GM18858 (cell line): Measurements from ENCODE around the gene GPATCH1.
"Not testable (repeated sequence)": the region's sequence is repeated elsewhere in the genome, so short reads cannot be mapped to it uniquely, and the experiment has no call there.

ENCODE experiments used
- ATAC-seq: cut with Tn5 transposase; IDR thresholded peaks from one replicate; pipeline ENCODE4 v1.9.1; 2021; ENCODE audit not compliant: unreplicated experiment

GPATCH1 gene

DNA sequence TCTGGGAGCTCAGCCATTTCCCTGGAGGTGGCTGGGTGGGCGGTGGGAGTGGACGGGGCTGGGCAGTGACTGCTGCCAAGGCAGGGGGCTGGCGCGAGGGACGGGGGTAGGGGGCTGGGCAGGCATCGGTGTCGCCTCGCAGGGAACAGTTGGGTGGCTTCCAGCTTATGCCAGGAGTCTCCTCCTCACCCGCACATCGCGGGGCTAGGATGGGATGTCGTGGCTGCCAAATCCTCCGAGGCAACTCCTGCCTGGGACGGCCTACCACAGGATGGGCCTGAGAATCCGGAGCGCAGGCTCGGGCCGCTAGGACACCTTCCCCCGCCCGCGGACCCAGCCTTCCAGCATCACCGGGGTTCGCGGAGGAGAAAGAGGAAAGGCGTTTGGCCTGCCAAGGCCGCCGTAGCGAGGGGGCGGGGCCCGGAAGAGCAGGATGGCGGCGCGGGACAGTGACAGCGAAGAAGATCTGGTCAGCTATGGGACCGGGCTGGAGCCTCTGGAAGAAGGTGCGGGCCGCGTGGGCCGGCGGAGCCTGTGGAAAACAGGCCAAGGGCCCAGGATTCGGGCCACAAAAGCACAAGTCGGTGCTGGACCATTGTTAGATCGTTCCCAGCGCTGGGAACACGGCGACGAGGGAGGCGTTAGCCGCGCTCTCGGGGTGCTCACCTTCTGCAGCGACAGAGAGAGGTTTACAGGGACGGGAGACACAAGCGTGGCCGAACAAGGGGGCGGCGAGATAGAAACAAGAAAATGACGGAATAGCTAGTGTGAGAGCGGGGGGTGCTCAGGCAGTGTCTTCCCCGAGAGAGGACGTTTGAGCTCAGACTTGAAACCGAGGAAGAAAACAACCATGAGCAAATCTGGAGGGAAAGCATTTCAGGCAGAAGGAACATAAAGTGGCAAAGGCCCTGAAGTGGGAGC, at the start of gene GPATCH1:
TSS of gene GPATCH1 (plus strand) at position 421 of the 921 bp plus-strand sequence. CDS start at position 434, 13 bp downstream.
- ATAC-seq: no peak

GRCh38 chr19:33032218-33032781, 48.7 kb upstream of the GPATCH1 start:
- ATAC-seq: no peak

DNA sequence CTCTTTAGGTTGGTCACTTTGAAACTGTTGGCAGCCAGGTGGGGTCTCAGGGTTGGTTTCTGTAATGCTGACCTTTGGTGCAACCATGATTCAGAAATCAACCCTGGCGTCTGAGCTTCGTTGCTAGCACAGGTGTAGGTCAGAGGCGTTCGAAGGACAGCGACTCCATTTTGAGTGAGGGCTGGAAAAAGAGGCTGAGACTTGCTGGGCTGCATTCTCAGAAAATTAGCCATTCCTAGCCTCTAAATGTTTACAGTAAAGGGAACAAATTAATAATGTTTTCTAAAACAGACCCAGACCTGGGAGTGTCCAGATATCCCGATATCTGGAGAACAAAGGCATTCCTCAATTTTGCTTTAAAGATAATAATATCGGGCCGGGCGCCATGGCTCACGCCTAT, 45.5 kb upstream of the GPATCH1 start:
- ATAC-seq: no peak

DNA sequence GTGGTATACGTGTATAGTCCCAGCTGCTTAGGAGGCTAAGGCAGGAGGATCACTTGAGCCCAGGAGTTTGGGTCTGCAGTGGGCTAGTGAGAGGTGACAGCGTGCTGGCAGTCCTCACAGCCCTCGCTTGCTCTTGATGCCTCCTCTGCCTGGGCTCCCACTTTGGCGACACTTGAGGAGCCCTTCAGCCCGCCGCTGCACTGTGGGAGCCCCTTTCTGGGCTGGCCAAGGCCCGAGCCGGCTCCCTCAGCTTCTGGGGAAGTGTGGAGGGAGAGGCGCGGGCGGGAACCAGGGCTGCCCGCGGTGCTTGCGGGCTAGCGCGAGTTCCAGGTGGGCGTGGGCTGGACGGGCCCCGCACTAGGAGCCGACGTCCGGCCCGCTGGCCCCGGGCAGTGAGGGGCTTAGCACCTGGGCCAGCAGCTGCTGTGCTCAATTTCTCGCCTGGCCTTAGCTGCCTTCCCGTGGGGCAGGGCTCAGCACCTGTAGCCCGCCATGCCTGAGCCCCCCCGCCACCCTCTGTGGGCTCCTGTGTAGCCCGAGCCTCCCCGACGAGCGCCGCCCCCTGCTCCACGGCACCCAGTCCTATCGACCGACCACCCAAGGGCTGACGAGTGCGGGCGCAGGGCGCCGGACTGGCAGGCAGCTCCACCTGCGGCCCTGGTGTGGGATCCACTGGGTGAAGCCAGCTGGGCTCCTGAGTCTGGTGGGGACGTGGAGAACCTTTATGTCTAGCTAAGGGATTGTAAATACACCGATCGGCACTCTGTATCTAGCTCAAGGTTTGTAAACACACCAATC, 44.4 kb upstream of the GPATCH1 start:
- not testable (repeated sequence) for ATAC-seq

DNA sequence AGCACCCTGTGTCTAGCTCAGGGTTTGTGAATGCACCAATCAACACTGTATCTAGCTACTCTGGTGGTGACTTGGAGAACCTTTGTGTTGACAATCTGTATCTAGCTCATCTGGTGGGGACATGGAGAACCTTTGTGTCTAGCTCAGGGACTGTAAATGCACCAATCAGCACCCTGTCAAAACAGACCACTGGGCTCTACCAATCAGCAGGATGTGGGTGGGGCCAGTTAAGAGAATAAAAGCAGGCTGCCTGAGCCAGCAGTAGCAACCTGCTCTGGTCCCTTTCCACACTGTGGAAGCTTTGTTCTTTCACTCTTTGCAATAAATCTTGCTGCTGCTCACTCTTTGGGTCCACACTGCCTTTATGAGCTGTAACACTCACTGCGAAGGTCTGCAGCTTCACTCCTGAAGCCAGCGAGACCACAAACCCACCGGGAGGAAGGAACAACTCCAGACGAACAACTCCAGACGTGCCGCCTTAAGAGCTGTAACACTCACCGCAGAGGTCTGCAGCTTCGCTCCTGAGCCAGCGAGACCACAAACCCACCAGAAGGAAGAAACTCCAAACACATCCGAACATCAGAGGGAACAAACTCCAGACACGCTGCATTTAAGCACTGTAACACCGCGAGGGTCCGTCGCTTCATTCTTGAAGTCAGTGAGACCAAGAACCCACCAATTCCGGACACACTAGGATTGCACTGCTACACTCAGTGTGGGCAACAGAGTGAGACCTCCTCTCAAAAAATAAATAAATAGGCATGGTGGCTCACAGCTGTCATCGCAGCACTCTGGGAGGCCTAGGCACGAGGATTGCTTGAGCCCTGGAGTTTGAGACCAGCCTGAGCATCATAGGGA, 43.6 kb upstream of the GPATCH1 start:
- ATAC-seq: not testable (repeated sequence)

DNA sequence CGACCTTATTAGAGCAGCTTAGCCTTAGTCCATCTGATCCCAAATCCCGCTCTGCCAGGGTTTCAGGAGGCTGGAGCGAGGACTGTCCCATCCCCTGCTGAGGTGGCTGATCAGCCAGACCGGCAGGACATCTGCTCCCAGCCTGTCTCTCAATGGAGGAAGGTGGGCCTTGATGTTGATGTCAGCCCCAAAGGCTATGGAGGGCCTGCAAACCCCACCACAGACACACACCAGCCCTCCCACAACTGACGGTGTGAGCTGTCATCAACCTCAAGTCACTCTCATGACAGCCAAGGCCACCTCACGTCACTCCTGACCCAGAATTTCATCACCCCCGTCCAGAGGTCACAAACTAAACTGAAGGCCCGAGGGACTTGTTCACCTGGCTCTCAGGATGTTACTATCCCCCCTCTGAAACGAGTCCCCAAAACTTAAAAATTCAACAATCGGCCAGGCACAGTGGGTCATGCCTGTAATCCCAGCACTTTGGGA, 41.8 kb upstream of the GPATCH1 start:
- ATAC-seq: no peak

DNA sequence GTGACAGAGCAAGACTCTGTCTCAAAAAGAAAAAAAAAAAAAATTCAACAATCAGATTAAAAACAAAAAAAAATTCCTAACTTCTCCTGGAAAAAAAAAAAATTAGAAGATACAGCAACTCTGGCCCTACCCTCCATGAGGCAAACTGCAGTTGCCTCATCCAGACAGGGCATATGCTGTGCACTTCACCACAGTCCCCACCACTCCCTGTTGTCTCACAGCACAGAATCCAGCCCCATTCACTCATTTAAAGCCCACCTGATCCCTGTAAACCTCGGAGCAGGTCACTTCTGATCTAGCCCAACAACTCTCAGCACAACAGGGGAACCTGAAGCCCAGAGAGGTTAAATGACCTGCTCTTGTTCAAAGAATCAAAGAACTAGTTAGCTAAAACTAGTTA, 41.2 kb upstream of the GPATCH1 start:
- ATAC-seq: no peak

DNA sequence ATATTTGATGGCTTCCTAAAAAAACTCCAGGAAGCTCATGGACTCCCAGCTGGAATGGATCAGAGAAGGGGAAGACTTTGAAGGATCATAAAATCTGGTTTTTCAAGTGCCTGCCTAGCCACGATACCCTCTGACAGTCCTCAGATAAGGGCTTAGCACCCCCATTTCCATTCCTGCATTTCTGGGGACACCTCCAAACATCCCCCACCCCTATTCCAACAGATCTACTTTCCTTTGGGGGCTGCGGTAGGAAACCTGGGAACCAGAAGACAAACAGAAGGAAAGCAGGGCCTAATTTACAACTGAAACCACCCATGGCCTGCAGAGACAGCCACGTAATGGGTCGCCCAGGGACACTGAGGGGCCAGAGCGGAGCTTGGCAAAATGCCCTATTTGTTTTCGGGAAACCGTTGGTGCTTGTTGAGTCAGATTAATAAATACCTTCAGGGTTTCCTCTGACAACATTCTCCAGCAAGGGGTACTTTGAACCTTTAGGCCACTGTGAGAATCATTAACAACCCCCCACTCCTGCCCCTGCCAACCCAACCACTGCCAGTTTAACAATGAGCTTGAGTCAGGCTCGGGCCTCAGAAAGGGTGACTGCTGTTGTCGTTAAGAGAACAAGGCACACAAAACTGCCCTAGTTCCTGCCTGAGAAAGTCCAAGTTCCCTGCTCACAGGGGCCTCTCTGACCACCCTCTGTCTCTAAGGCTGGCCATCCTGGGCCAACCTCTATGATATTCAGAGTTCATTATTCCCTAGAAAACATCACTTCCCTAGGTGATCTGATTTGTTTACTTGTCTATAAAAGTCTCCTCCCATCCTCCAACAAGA, 39.8 kb upstream of the GPATCH1 start:
- ATAC-seq: no peak

GRCh38 chr19:33041828-33042160, 39.2 kb upstream of the GPATCH1 start:
- not testable (repeated sequence) for ATAC-seq

DNA sequence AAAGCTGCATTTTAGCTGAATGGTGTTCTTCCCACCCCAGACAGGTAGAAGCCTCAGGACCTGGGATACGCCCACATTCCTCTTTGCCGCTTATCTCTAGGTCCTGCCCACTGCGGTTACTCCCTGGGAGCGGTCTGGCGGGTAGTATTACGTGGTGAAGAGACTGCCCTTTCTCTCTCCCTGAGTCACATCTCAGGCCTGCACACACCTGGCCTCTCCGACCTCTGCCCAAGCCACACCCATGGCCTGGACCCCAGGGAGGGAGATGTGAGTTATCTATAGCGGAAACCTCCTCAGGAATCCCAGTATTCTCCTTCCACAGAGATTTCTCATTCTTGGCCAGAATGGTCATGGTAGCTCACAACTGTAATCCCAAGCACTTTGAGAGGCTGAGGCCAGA, 33.6 kb upstream of the GPATCH1 start:
- ATAC-seq: no peak

DNA sequence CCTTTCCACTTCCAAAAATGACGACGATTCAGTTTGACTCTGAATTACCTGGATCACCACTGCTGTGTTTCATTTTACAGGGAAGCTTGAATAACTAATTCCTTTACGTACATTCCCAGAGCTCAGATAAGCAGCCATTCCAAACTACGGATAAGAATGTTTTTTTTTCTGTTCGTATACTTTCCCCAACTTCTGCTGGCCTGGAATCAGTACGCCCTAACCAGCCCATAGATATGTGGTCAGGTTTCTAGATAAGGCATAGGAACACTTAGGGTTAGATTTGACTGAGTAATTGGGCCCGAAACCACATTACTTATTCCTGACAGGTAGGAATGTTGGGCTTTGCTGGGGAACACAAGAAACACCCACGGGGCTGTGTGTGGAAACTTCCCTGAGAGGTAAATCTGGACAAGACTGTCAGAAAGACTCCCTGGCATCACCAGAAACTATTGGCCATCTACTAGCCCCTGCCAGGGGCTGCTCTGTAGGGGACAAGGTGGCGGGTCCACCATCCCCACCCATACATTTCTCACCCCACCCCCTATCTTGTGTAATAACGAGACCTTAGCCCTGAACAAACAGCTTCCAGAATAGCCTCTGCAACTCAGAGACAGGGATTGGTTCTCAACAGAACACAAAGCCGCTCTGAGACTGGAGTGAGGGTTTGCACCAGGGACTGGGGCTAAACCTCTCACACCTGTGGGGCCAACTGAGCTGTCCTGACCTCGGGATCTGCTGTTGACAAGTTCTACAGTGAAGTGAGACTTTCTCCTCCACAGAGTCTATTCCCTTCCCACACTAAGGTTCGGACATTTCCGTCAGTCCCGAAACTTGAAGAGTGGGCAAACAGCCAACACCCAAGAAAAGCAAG, 31.9 kb upstream of the GPATCH1 start:
- ATAC-seq: no peak

- no peak for ATAC-seq
Measured at GRCh38 chr19:33050110-33050509, 30.9 kb upstream of the GPATCH1 start.

- ATAC-seq: no peak
Measured at GRCh38 chr19:33052352-33052972, 28.5 kb upstream of the GPATCH1 start.

DNA sequence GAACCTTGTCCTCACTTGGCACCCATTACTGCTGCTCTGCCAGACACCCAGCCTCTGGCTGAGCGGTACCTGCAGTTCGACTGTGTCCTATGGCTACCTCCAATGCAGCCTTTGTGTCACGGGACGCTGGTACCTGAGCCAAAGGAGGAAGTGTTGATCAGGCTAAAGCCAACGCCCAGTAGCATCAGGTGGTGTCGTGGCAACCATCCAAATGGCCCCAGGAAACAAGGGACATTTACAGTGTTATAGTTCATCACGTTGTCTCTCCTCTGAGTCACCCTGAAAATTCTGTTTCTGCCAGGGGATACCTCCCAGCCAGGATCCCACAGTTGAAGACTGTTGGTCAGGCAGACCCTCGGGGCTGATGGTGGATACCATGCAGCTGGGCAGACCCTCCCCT, 26.4 kb upstream of the GPATCH1 start:
- ATAC-seq: no peak

DNA sequence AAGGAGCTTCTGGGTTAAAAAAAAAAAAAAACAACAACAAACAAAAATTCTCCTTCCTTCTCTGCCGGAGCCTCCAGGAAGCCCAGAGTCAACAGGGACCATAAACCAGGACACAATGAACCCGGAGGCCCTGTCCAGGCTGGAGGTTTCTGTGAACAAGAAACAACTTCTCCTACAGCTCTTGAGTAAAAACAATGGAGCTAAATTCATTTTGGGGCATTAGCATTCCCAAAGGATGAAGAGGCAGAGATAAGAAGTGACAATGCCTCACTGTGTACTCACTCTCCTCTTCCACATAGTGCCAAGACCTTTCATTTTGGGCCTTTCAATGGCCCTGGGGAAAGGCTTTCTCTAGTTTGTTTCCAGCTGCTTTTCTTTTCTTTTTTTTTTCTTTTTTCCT, 25.3 kb upstream of the GPATCH1 start:
- no peak for ATAC-seq

DNA sequence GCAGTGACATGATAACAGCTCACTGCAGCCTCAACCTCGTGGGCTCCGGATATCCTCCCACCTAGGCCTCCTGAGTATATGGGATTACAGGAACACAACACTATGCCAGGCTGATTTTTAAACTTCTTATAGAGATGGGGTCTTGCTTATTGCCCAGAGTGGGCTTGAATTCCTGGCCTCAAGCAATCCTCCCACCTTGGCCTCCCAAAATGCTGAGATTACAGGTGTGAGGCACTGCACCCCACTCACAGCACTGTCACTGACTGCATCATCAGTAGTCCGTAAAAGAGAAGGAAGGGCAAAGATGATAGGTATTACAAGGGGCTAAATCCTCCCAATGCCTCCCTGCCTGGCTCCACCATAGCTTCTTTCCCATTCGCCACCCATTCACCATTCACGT, 20.4 kb upstream of the GPATCH1 start:
- no peak for ATAC-seq

GRCh38 chr19:33062902-33063301, 18.1 kb upstream of the GPATCH1 start:
- ATAC-seq: no peak

GRCh38 chr19:33063356-33063752, 17.6 kb upstream of the GPATCH1 start:
- no peak for ATAC-seq
